Measurements from ENCODE around the gene MAPK6.

Gene MAPK6

DNA sequence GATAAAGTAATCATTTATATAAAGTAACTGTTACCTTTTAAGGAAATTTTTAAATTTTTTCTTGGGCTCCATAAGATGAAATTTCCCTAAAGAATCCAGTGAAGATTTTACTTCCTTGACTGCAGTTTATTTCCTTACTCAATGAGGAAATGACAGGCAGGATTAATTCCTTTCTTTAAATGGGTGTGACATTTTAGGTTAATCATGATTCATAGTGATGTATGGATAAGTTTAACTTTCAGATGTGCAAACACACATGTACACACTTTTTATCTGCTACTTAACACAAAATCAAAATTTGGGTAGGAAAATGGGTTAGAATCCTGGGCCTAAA lies 36.3 kb upstream of the MAPK6 start:
- no peak overlapping the region for H3K4ac ChIP-seq (ENCODE audit: low read length)
- no peak overlapping the region for H3K23ac ChIP-seq (ENCODE audit: low read depth, low read length, poor library complexity)
- H2BK120ac ChIP-seq (ENCODE audit: low read depth, low read length), result no peak overlapping the region
- H4K8ac ChIP-seq (ENCODE audit: low read depth, low read length), result no peak overlapping the region
- no peak for DNase-seq (ENCODE audit: low spot score)
- H3K36me3 ChIP-seq (replicated peaks in 1 of 2; ENCODE audit: control insufficient read depth in 2 of 2, insufficient read depth in 2 of 2, low read length in 2 of 2), result no peaks in the 10 kb centered on the region
- no peak overlapping the region for H3K27ac ChIP-seq (replicated peaks; ENCODE audit: low read length)
- no peak overlapping the region for H2BK5ac ChIP-seq (ENCODE audit: low read length)
- H4K91ac ChIP-seq (ENCODE audit: low read depth, low read length, poor library complexity), result no peak overlapping the region
- no peaks in the 10 kb centered on the region for H3K79me1 ChIP-seq (ENCODE audit: low read depth, low read length)
- no peak overlapping the region for H2AK5ac ChIP-seq (ENCODE audit: low read depth, low read length)
- H2BK12ac ChIP-seq (ENCODE audit: low read length), result no peak overlapping the region
- no peak overlapping the region for H2AFZ ChIP-seq (ENCODE audit: low read length)
- no peak overlapping the region for H3K9ac ChIP-seq (ENCODE audit: low read depth, low read length, poor library complexity)
- no peak overlapping the region for H3K14ac ChIP-seq (ENCODE audit: low read length)
- H3K27me3 ChIP-seq (ENCODE audit: control insufficient read depth in 3 of 3, insufficient read depth in 3 of 3, low read depth in 1 of 3, low read length in 3 of 3), result no peaks in the 10 kb centered on the region
- H3K9me3 ChIP-seq (replicated peaks in 1 of 2; ENCODE audit: control insufficient read depth in 2 of 2, insufficient read depth in 1 of 2, low read depth in 1 of 2, low read length in 2 of 2), result no peaks in the 10 kb centered on the region
- no peak overlapping the region for H2BK15ac ChIP-seq (ENCODE audit: low read length)
- H3K4me3 ChIP-seq (ENCODE audit: low read length in 2 of 2), result no peak overlapping the region
- H3K4me2 ChIP-seq (ENCODE audit: insufficient read depth, low read length, poor library complexity, severe bottlenecking), result no peak overlapping the region
- H3K18ac ChIP-seq (ENCODE audit: low read length), result no peak overlapping the region
- no peaks in the 10 kb centered on the region for H3K4me1 ChIP-seq (ENCODE audit: control insufficient read depth in 2 of 2, insufficient read depth in 1 of 2, low read depth in 1 of 2, low read length in 2 of 2)

DNA sequence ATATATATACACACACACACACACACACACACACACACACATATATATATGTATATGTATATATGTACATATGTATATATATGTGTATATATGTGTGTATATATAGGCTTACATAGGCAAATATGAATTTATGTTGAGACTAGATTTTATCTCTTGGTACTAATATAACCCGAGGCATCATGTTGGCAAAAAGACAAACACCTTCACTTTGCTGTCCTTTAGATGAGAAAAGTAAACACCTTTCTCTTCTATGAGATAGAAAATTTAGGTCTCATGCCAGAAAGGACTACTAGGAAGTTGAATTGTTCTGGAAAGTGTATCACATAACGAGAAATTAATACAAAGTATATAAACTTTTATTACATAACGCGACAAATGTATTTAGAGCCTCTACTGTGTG lies 27.9 kb upstream of the MAPK6 start:
- no peaks in the 10 kb centered on the region for H3K27me3 ChIP-seq (ENCODE audit: control insufficient read depth in 3 of 3, insufficient read depth in 3 of 3, low read depth in 1 of 3, low read length in 3 of 3)
- no peak overlapping the region for H3K18ac ChIP-seq (ENCODE audit: low read length)
- no peak overlapping the region for H3K4ac ChIP-seq (ENCODE audit: low read length)
- no peak overlapping the region for H2BK15ac ChIP-seq (ENCODE audit: low read length)
- H3K9me3 ChIP-seq (replicated peaks in 1 of 2; ENCODE audit: control insufficient read depth in 2 of 2, insufficient read depth in 1 of 2, low read depth in 1 of 2, low read length in 2 of 2), result no peaks in the 10 kb centered on the region
- no peak overlapping the region for H2BK5ac ChIP-seq (ENCODE audit: low read length)
- H3K4me2 ChIP-seq (ENCODE audit: insufficient read depth, low read length, poor library complexity, severe bottlenecking), result no peak overlapping the region
- no peak overlapping the region for H3K27ac ChIP-seq (replicated peaks; ENCODE audit: low read length)
- WGBS, 2 donors (ENCODE audit: extremely low coverage in 2 of 2, insufficient read length in 2 of 2, insufficient replicate concordance in 1 of 2), result no CpG with 5 or more reads among the region's 4 CpGs
- no peak overlapping the region for H2AFZ ChIP-seq (ENCODE audit: low read length)
- no peak overlapping the region for H4K8ac ChIP-seq (ENCODE audit: low read depth, low read length)
- H3K23ac ChIP-seq (ENCODE audit: low read depth, low read length, poor library complexity), result no peak overlapping the region
- H3K4me1 ChIP-seq (ENCODE audit: control insufficient read depth in 2 of 2, insufficient read depth in 1 of 2, low read depth in 1 of 2, low read length in 2 of 2), result peaks cover 0 to 13% of the 10 kb centered on the region in 2 donors
- no peak for DNase-seq (ENCODE audit: low spot score)
- no peak overlapping the region for H3K9ac ChIP-seq (ENCODE audit: low read depth, low read length, poor library complexity)
- no peak overlapping the region for H4K91ac ChIP-seq (ENCODE audit: low read depth, low read length, poor library complexity)
- H3K36me3 ChIP-seq (replicated peaks in 1 of 2; ENCODE audit: control insufficient read depth in 2 of 2, insufficient read depth in 2 of 2, low read length in 2 of 2), result no peaks in the 10 kb centered on the region
- H2BK120ac ChIP-seq (ENCODE audit: low read depth, low read length), result no peak overlapping the region
- H3K14ac ChIP-seq (ENCODE audit: low read length), result no peak overlapping the region
- H3K4me3 ChIP-seq (ENCODE audit: low read length in 2 of 2), result no peak overlapping the region
- no peak overlapping the region for H2AK5ac ChIP-seq (ENCODE audit: low read depth, low read length)
- no peak overlapping the region for H2BK12ac ChIP-seq (ENCODE audit: low read length)
- no peaks in the 10 kb centered on the region for H3K79me1 ChIP-seq (ENCODE audit: low read depth, low read length)

- Histone ChIP-seq H4K91ac (ENCODE audit: low read depth, low read length, poor library complexity) (no peak overlapping the region), H3K79me1 (ENCODE audit: low read depth, low read length) (no peaks in the 10 kb centered on the region), H3K18ac (ENCODE audit: low read length) (no peak overlapping the region), H3K36me3 (replicated peaks in 1 of 2; ENCODE audit: control insufficient read depth in 2 of 2, insufficient read depth in 2 of 2, low read length in 2 of 2) (no peaks in the 10 kb centered on the region), H3K4me1 (ENCODE audit: control insufficient read depth in 2 of 2, insufficient read depth in 1 of 2, low read depth in 1 of 2, low read length in 2 of 2) (peaks cover 0 to 13% of the 10 kb centered on the region in 2 donors), H3K27me3 (ENCODE audit: control insufficient read depth in 3 of 3, insufficient read depth in 3 of 3, low read depth in 1 of 3, low read length in 3 of 3) (no peaks in the 10 kb centered on the region), H4K8ac (ENCODE audit: low read depth, low read length) (no peak overlapping the region), H3K9me3 (replicated peaks in 1 of 2; ENCODE audit: control insufficient read depth in 2 of 2, insufficient read depth in 1 of 2, low read depth in 1 of 2, low read length in 2 of 2) (no peaks in the 10 kb centered on the region), H2AFZ (ENCODE audit: low read length) (no peak overlapping the region), H3K9ac (ENCODE audit: low read depth, low read length, poor library complexity) (no peak overlapping the region), H3K14ac (ENCODE audit: low read length) (no peak overlapping the region), H2BK5ac (ENCODE audit: low read length) (no peak overlapping the region), H2AK5ac (ENCODE audit: low read depth, low read length) (no peak overlapping the region), H2BK120ac (ENCODE audit: low read depth, low read length) (no peak overlapping the region), H3K4me2 (ENCODE audit: insufficient read depth, low read length, poor library complexity, severe bottlenecking) (no peak overlapping the region), H3K27ac (replicated peaks; ENCODE audit: low read length) (no peak overlapping the region), H3K23ac (ENCODE audit: low read depth, low read length, poor library complexity) (no peak overlapping the region), H3K4me3 (ENCODE audit: low read length in 2 of 2) (no peak overlapping the region), H2BK12ac (ENCODE audit: low read length) (no peak overlapping the region), H2BK15ac (ENCODE audit: low read length) (no peak overlapping the region), H3K4ac (ENCODE audit: low read length) (no peak overlapping the region)
- DNase-seq (ENCODE audit: low spot score), result no peak
- WGBS, 2 donors (ENCODE audit: extremely low coverage in 2 of 2, insufficient read length in 2 of 2, insufficient replicate concordance in 1 of 2), result no CpG with 5 or more reads among the region's 1 CpG
These were observed 26.1 kb upstream of the MAPK6 start for GRCh38 chr15:51992953-51993352.

- no peak overlapping the region for H2AK5ac ChIP-seq (ENCODE audit: low read depth, low read length)
- H2BK12ac ChIP-seq (ENCODE audit: low read length), result no peak overlapping the region
- H2BK5ac ChIP-seq (ENCODE audit: low read length), result no peak overlapping the region
- H2BK120ac ChIP-seq (ENCODE audit: low read depth, low read length), result no peak overlapping the region
- no peak overlapping the region for H2BK15ac ChIP-seq (ENCODE audit: low read length)
- H3K18ac ChIP-seq (ENCODE audit: low read length), result no peak overlapping the region
- H3K9me3 ChIP-seq (replicated peaks in 1 of 2; ENCODE audit: control insufficient read depth in 2 of 2, insufficient read depth in 1 of 2, low read depth in 1 of 2, low read length in 2 of 2), result no peaks in the 10 kb centered on the region
- H3K9ac ChIP-seq (ENCODE audit: low read depth, low read length, poor library complexity), result no peak overlapping the region
- no peak overlapping the region for H4K8ac ChIP-seq (ENCODE audit: low read depth, low read length)
- no peak overlapping the region for H3K14ac ChIP-seq (ENCODE audit: low read length)
- WGBS, 2 donors (ENCODE audit: extremely low coverage in 2 of 2, insufficient read length in 2 of 2, insufficient replicate concordance in 1 of 2), result no CpG with 5 or more reads among the region's 2 CpGs
- DNase-seq (ENCODE audit: low spot score), result no peak
- no peak overlapping the region for H4K91ac ChIP-seq (ENCODE audit: low read depth, low read length, poor library complexity)
- no peak overlapping the region for H3K23ac ChIP-seq (ENCODE audit: low read depth, low read length, poor library complexity)
- no peak overlapping the region for H3K4me2 ChIP-seq (ENCODE audit: insufficient read depth, low read length, poor library complexity, severe bottlenecking)
- no peak overlapping the region for H3K4ac ChIP-seq (ENCODE audit: low read length)
- no peak overlapping the region for H2AFZ ChIP-seq (ENCODE audit: low read length)
- no peak overlapping the region for H3K4me3 ChIP-seq (ENCODE audit: low read length in 2 of 2)
- H3K27ac ChIP-seq (replicated peaks; ENCODE audit: low read length), result no peak overlapping the region
- no peaks in the 10 kb centered on the region for H3K27me3 ChIP-seq (ENCODE audit: control insufficient read depth in 3 of 3, insufficient read depth in 3 of 3, low read depth in 1 of 3, low read length in 3 of 3)
- H3K4me1 ChIP-seq (ENCODE audit: control insufficient read depth in 2 of 2, insufficient read depth in 1 of 2, low read depth in 1 of 2, low read length in 2 of 2), result peaks cover 0 to 6% of the 10 kb centered on the region in 2 donors
- peaks cover 1% of the 10 kb centered on the region for H3K79me1 ChIP-seq (ENCODE audit: low read depth, low read length)
- H3K36me3 ChIP-seq (replicated peaks in 1 of 2; ENCODE audit: control insufficient read depth in 2 of 2, insufficient read depth in 2 of 2, low read length in 2 of 2), result no peaks in the 10 kb centered on the region
These were observed 16.7 kb upstream of the MAPK6 start for GRCh38 chr15:52002351-52002750.

Data from neuronal stem cell (in vitro differentiated cells).